Measurements from ENCODE around the gene TSSK2.
A peak's percentile ranks its signal among the peaks of the same experiment; 100 is the strongest.

The TSSK2 gene

DNA sequence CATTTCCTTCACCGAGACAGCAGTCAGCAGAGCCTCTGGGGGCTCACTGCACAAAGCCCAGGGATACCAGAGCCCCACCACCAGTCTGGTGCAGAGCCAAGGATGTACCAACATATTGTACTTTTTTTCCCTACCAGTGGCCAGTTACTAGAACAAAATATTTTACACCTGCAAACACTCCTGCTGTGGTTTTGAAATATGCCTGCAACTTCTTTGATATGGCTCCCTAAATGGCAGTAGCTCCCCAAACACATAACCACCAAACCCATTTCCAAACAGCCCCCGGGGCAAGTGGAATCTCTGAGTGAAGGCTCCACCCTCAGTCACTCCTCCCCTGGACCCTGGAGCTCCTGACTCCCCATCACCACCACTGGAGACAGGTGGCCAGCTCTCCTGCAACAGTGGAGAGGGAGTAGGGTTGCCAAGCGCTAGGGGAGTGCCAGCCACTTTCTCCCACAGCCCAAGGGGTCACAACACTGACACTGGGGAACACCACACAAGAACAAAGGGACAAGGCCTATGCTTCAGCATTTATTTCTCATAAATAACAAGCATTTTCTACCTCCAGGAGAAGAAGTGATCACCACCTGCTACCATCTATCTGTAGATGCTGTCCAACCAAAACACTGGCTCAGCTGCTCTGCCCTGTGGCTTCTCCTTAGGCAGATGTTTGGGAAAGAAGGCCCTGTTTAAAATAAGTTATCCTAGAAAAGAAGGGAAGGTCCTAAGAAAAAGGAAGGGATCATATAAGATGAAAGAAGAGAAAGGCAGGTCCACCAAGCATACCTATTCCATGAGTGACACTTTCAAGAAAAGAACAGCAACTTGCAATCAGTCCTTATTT lies 24.0 kb upstream of the TSSK2 start:
- no peak for DNase-seq (ENCODE audit: low spot score)

DNA sequence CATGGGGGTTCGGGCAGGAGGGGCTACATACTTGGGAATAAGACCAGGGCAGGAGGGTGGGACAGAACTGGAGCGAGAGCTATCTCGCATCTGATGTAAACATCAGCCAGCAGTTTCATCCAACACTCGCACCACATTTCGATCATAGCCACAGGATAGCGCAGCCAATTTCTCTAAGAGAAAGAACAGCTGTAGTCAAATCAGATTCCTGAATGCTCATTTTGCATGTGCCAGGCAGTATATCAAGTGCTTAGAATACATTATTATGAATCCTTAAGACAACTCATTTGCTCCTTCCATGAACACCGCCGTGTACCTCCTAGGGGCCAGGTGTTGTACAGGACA lies 23.4 kb upstream of the TSSK2 start:
- no peak for DNase-seq (ENCODE audit: low spot score)

DNA sequence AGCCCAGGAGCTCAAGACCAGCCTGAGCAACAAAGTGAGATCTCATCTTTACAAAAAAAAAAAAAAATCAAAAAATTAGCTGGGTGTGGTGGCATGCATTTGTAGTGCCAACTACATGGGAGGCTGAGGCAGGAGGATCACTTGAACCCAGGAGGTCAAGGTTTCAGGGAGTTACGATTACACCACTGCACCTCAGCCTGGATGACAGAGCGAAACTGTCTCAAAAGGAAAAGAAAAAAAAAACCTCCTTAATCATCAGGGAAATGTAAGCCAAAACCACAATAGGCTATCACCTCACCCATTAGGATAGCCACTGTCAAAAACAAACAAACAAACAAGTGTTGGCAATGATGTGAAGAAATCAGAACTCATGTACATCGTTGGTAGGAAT lies 22.3 kb upstream of the TSSK2 start:
- DNase-seq (ENCODE audit: low spot score): no peak

DNA sequence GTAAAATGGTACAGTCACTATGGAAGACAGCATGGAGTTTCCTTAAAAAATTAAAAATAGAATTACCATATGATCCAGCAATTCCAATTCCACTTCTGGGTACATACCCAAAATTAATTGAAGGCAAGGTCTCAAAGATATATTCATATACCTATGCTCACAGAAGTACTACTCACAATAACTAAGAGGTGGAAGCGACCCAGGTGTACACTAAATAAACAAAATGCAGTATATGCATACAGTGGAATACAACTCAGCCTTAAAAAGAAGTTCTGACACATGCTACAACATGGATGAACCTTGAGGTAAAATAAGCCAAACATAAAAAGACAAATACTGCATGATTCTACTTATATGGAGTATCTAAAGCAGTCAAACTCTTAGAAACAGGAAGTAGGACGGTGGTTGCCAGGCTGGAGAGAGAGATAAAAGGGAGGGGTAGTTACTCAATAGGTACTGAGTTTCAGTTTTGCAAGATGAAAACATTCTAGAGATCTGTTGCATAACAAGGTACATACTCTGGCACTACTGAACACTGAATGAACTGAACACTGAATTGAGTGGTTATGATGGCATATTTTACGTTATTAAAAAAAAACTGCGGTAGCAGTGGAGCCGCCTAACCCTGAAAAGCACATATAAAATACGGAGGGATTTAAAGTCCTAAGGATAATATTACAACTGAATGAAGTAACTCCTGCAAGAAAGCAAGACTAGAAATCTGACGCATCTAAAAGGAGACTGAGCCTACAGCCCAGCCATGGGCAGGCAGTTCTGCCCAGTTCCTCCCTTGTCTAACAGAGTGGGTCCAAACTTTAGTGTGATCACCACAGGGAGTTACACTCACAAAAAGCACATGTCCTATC lies 21.7 kb upstream of the TSSK2 start:
- DNase-seq (ENCODE audit: low spot score): peak; percentile 56

DNA sequence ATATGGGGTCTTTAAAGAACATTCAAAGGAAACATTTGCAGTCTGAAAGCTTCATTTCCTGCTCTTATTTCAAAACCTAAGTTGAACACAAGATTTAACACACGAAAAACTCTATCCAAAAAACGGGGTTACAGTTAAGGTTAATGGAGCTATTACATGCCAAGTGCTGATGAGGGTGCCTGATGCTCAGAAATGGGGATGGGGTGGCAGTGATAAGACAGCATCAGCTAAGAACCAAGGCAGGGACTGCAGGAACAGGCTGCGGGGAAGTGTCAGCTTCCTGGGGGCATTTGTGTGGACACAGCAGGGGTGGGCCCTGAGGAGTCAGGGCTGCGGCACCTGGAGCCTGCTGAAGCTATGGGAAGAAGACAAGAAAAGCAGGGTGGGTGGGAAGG lies 21.0 kb upstream of the TSSK2 start:
- no peak for DNase-seq (ENCODE audit: low spot score)

DNA sequence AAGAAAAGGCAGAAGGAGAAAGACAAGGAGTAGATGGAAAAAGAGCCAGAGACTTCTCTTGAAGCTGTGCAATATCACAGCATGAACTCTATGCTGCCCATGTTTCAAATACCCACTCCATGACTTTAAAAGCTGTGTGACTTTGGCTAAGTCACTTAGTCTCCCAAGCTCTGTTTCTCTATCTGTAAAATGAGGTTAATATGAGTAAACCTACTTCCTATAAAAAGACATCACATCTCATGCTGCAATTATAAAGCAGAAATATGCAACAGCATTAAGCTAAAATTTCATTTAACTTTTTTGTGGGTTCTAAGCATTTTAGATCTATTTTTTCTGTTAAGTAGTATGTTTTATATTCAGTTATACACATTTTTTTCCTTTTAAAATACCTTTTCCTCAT lies 20.5 kb upstream of the TSSK2 start:
- no peak for DNase-seq (ENCODE audit: low spot score)

DNA sequence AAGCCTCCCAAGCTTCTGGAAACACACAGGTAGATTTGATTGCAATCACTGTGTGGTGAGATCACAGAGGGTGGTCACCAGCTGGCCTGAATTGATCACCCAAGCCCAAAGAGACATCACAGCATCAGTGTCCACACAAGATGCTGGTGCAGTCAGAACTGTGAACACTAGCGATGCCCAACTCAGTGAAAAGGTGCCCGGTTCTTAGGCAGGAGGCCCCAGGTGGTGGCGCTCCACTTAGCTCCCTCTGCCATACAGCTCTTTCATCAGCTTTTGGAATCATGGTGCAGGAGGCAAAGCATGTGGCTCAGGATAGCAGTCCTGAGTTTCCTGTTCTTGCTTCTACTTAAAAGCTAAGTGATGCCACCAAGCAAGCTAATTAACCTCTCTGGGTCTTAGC lies 20.0 kb upstream of the TSSK2 start:
- no peak for DNase-seq (ENCODE audit: low spot score)

DNA sequence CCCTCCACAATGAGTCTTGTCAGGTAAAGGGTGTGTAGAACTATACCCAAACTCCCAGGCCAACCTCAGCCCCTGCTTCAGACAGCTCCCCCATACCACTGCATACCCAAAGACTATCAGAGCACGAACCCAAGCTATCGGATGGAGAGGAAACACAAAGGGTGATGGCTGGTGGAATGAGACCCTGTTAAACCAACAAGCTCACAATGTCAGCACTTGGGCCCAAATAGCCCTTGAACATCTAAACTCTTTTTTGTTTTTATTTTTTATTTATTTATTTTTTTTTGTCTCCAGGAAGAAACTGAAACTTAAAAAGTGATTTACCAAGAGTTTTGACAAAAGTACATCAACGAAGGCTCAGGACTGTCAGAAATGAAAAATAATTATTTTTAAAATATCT lies 19.5 kb upstream of the TSSK2 start:
- no peak for DNase-seq (ENCODE audit: low spot score)

DNA sequence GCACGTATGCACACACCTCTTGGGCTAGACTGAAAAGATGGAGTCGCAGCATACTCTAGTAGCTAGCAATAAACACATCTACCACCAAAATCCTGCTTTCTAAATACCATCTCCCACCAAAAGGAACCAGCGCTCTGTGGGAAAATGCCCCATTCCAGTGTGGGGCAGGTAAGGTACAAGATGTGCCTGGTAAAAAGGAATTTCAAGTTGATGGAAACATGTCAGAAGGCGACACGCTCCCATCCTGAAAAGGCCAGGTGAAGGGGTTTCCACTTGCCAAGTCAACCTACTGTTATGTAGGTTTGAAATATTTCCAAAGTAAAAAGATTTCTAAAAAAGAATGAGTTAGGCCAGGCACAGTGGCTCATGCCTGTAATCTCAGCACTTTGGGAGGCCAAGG lies 17.7 kb upstream of the TSSK2 start:
- no peak for DNase-seq (ENCODE audit: low spot score)

DNA sequence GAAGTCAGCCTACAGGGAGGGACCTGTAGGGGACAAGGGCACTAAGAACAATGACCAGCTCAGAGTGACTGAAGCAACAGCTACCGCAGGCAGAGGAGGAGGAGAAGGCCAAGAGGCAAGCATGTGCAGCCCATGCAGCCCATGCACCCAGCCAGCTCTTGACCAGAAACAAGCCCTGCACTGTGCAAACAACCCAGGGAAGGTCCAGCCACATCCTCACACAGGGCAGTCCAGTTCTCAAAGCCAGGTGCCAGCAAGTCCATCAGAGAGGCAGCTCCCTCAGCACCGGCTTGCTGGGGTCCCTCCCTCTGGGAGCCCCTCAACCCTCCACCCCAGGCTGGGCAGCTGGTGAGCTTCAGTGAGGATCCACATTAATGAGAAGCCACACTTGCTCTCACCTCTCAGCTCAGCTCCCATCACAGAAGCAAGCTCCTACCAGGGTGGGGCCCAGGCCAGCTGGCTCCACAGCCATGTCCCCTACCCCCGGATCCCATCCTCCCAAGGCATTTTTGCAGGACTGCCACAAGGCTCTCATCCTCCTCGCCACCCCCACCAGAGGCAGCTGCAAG lies 16.0 kb upstream of the TSSK2 start:
- DNase-seq (ENCODE audit: low spot score): no peak

DNA sequence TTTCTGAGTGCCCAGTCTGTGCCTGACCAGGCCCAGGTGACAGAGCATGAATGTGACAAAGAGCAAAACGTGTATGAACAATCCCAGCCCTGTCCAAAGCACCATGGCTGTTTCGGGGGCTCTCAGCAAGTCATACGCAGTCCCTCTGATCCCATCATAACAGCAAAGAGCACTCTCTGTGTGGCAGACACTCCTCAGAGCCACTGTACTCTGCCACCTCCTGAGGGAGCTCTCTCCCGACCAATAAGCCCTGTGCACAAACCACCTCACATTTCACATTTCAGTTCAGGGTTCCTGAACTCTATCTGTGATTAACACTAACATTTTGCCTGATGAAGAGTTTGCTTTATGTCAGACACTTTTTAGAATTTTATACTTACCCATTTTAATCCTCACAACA lies 15.5 kb upstream of the TSSK2 start:
- DNase-seq (ENCODE audit: low spot score): no peak

DNA sequence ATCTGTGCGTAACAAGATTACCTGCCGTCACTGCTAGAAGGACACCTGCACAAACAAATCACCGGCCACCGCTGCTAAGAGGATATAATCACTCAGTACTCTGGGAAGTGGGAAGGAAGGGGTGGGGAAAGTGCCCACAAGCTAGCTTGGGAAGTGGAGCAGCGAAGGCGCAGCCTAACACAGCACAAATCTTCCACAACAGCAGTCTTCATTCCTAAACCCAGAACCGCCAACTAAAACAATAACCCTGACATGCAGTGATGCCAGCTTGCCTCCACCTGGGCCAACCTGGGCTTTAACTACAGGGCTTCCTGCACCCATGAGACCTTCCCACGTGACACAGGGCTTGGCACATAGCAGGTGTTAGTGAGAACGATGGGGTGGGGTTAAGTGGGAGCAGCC lies 14.0 kb upstream of the TSSK2 start:
- DNase-seq (ENCODE audit: low spot score): no peak

DNA sequence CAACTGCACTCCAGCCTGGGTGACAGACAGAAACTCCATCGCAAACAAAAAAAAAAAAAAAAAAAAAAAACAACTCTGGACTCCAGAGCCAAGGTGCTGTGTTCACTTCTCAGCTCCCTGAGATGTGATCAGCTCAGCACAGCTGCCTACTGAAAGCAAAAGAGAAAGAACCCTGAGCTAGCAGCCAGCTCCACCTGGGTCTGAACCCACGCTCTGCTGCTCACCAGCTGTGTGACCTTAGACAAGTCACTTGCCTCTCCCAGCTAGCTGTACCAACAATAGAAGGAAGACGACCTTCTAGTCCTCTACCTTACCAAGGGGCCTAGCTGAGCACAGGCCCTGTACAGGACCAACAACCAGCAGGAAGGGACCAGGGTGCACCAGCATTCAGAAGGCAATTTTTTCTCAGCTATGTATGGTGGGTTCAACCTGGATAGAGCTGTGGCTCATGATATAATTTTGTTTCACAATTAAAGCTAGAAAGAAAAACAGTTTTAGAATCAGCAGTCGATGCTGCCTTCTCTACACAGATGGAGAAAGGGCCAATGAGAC lies 12.7 kb upstream of the TSSK2 start:
- no peak for DNase-seq (ENCODE audit: low spot score)

DNA sequence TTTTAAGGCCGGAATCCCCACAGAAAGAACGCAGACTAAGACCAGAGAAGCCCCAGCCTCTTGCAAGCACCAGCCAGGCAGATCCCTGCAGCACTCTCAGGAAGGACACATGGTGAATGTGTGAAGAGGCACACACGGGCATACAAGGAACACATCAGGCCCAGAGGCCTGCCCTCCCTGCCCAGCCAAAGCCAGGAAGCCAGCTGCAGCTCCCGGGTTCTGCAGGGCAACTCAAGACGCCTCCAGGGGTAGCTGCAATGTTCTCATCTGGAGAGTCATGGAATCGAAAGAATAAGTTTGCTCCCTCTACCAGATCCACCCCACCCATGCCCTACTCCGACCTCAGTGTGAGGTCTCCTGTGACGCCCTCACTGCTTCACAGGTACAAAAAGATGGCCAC lies 11.2 kb upstream of the TSSK2 start:
- no peak for DNase-seq (ENCODE audit: low spot score)

DNA sequence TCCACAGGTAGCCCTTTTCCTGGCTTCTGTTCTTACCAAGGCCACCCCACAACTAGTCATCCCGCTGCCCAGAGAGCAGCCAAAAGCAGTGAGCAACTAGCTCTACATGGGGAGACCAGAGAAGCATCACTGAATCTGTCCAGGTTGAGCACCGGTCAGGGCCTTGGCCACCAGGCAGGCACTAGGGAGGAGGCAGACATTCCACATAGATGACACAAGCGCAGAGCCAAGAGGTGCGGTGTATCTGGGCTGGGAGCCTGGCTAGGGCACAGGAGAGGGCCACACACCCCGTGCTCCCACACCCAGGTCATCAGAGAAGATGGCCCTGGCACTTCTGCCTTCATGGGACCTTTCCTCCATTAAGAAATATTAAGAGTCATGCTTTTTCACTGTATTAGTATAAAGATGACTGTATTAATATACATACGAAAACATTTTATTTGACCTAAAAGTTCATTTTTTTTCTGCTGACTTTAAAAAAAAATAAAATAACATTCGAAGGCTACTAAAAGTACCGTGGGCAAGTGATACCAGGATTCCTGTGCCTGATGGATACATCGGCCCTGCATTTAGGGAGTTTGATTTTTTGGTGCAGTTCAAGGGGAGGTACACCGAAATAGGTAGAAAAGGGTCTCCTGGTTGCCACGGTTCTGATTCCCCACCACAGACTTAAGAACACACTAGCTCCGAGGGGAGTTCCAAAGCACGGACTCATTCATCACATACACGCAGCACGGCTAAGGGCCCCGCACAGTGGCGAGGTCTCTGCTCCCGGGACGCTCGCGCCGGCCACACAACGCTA lies 10.1 kb upstream of the TSSK2 start:
- peak; percentile 70 for DNase-seq (ENCODE audit: low spot score)

DNA sequence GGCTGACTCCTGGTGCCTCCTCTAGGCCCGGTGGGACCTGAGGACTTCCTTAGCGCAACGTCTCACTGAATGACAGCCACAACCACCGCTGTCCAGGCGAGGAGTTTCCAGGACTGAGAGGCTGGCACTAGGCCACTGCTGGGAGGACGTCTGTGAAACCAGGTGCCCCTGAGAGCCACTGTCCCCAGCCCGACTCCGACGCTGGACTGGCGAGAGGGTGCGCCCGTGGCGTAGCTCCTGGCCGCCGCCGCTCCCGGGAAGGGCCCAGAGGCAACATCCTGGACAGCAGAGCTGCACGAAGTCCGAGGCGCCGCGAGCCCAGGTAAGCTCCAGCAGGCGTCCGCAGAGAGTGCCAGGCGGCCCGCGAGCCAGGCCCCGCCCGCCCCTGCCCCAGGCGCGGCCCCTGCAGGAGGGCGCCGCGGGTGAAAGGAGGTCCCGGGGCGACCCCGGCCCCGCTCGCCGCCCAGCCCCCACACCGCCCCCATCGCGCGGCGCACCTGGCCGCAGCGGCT lies 9.4 kb upstream of the TSSK2 start:
- DNase-seq (ENCODE audit: low spot score): peak; percentile 57

DNA sequence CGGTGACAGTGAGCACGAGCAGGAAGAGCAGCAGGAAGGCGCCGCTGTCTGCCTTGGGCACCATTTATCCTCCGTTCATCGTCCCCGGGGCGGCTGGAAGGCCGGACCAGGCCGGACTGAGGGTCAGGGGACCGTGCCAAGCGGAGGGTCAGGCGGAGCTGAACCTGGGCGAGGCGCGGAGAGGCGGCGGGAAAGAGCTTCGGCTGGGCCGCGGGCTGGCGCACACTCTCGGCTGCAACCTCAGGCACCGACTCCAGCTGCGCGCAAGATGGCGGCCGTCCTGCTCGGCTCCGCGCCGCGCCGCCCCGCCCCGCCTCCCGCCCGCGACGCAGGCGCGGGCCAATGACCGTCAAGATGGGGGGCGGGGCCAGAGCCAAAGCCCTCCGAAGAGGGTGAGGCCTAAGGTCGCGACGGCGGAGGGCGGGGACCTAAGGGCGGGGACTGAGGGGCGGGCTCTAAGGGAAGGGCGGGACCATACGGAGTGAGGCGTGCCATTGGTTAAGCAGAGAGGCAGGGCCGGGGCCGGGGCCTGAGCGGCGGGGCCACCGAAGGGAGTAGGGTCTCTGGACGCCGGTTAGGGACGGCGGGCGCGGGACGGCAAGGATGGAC lies 8.9 kb upstream of the TSSK2 start, which contains the start of gene DGCR2:
Gene DGCR2, minus strand, starts transcription at position 270 of the 609 bp plus-strand sequence. Its CDS starts 206 bp downstream, at position 64.
- DNase-seq (ENCODE audit: low spot score): peak; percentile 100

DNA sequence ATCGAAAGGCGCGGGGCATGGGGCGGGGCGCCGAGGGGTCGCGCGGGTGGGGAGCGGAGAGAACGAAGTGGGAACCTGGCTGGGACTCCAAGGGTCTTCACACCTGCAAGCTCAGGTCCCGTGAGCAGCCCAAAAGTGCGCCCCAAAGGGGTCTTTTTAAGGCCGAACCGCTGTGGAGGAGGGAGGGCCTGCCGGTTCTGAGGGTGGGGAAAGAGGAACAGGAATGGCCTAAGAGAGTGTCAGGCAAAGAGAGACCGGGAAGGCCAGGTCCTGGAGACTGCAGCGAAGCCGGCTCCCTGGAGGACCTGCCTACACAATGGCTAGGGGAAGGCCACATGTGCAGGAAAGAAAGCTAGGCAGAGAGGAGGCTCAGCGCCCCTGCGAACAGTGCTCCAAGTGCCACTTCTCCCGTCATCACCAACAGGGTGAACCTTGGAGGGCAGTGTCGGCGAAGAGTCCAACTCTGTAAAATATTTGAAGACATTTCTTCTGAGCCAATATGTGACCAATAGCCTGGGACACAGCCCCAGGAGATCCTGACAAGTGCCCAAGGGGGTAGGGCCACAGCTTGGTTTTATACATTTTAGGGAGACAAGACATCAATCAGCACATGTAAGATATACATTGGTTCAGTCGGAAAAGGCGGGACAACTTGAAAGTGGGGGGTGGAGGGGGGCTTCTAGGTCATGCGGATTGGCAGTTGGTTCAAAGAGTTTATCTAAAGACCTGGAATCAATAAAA lies 8.2 kb upstream of the TSSK2 start:
- DNase-seq (ENCODE audit: low spot score): peak; percentile 38

DNA sequence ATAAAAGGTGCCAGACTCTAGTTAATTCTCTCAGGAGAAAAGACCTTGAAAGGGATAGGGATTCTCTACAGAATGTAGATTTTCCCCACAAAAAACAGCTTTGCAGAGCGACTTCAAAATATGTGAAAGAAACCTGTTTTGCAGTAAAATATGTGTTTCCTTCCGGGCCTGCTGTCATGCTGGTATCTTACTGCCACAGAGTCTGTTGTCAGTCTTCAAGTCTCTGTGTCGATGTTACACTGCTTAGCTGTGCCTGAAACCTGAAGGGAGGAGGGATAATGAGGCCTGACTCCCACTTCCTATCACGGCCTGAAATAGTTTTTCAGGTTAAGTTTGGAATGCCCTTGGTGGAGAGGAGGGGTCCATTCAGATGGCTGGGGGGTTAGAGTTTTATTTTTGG lies 7.2 kb upstream of the TSSK2 start:
- DNase-seq (ENCODE audit: low spot score): no peak

DNA sequence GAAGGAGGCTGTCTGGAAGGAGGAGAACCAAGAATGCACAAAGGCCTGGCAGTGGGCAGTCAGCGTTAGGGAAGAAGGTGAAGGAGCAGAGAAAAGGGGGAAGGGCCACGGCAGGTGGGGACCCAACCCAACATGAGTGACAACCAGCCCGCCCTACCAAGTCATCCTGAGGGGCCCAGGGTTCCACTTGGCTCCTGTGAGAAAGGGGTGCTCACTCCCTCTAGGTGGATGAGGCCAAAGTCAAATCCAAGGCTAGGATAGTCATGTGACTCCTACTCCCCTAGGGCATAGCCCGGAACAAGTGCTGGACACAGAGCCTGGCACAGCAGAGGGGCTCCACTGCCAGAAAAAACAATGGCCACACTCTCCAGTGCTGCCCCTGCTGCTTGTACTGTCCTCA lies 6.7 kb upstream of the TSSK2 start:
- DNase-seq (ENCODE audit: low spot score): no peak

DNA sequence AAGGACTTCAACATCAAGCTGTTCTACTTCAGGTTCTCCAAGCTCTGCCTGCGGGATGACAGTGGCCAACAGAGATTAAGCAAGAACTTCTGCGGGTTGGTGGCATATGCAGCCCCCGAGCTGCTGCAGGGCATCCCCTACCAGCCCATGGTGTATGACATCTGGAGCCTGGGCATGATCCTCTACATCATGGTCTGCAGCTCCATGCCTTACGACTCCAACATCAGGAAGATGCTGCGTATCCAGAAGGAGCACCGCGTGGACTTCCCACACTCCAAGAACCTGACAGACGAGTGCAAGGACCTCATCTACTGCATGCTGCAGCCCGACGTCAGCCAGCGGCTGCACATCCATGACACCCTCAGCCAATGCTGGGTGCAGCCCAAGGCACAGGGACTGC lies 6.1 kb upstream of the TSSK2 start:
- DNase-seq (ENCODE audit: low spot score): no peak
